Measurements from ENCODE around the gene SYCP2.

The SYCP2 gene

GRCh38 chr20:59933849-59934585 is 580 bp upstream of the SYCP2 start:
- TF ChIP-seq CTCF (IDR thresholded peaks at IDR 0.05; ENCODE audit: low read depth, low read length, missing control alignments): peak; percentile 96
- no peak for DNase-seq (ENCODE audit: extremely low read depth, low read depth)

GRCh38 chr20:59932616-59933295 is 681 bp downstream of the SYCP2 start:
- no peak for DNase-seq (ENCODE audit: extremely low read depth, low read depth)
- no peak for TF ChIP-seq CTCF (IDR thresholded peaks at IDR 0.05; ENCODE audit: low read depth, low read length, missing control alignments)
- H3K4me3 ChIP-seq (replicated peaks; ENCODE audit: low read depth, low read length): no peak overlapping the region

More at GRCh38 chr20:59933849-59934585, 580 bp upstream of the SYCP2 start:
- peak overlapping the region; percentile 46 for H3K4me3 ChIP-seq (replicated peaks; ENCODE audit: low read depth, low read length)

- no peak overlapping the region for H3K4me3 ChIP-seq (replicated peaks; ENCODE audit: low read depth, low read length)
- no peak for DNase-seq (ENCODE audit: extremely low read depth, low read depth)
- no peak for TF ChIP-seq CTCF (IDR thresholded peaks at IDR 0.05; ENCODE audit: low read depth, low read length, missing control alignments)
Measured at GRCh38 chr20:59931511-59932312, 1.7 kb downstream of the SYCP2 start.

DNA sequence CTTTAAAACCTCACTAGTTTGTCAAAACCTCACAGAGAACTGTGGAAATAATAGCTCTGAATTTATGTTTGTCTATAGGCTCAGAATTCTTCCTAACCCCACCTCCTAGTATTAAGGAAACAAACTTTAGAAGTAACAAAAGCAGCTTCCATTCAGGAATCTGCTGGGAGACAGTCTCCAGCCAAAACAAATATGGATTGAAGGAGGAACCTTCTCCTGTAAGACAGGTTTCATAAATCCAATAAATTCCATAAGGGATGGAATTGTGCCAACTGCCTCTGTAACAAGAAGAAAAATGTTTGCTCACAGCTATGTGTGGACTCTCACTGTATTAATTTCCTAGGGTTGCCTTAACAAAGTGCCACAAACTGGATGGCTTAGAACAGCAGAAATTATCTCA is 7.5 kb downstream of the SYCP2 start:
- DNase-seq (ENCODE audit: extremely low read depth, low read depth): no peak
- TF ChIP-seq CTCF (IDR thresholded peaks at IDR 0.05; ENCODE audit: low read depth, low read length, missing control alignments): no peak
- H3K4me3 ChIP-seq (replicated peaks; ENCODE audit: low read depth, low read length): no peak overlapping the region

DNA sequence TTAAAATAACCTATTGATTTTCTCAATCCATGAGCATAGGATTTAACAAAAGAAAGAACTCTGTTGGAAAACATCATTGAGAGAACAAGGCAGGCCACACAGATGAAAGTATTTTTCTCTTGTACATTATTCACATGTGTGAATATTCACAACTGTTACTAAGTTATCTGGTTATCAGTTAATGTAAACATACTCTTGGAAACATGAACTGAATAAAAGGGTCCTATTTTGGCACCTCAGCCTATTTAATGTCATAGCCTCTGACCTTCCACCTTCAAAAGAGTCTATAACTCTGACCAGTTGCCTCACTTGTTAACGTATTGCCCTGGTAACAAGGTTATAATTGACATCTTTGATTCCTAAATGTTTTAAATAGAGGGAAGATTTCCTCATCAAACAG is 8.1 kb downstream of the SYCP2 start:
- no peak for TF ChIP-seq CTCF (IDR thresholded peaks at IDR 0.05; ENCODE audit: low read depth, low read length, missing control alignments)

GRCh38 chr20:59923514-59923913 is 9.9 kb downstream of the SYCP2 start:
- DNase-seq (ENCODE audit: extremely low read depth, low read depth): no peak
- no peak for TF ChIP-seq CTCF (IDR thresholded peaks at IDR 0.05; ENCODE audit: low read depth, low read length, missing control alignments)
- no peak overlapping the region for H3K4me3 ChIP-seq (replicated peaks; ENCODE audit: low read depth, low read length)

More for the DNA sequence above, 8.1 kb downstream of the SYCP2 start:
- H3K4me3 ChIP-seq (replicated peaks; ENCODE audit: low read depth, low read length): no peak overlapping the region
- no peak for DNase-seq (ENCODE audit: extremely low read depth, low read depth)

Measured in HFF-Myc (cell line).